A673 (cell line): ENCODE measurements around the gene CCDC71.

ENCODE experiments used
- CTCF ChIP-seq: fragments of 300-800, 200-600 bp; sonication (generic); conservative IDR thresholded peaks from 2 replicates; pipeline ENCODE4 v1.5.1; 2017; ENCODE audit warnings: low read depth, mild to moderate bottlenecking, antibody characterized with exemption, low read length, moderate library complexity, mixed read lengths
- EZH2 ChIP-seq: fragments of 200-600 bp; sonication (generic); IDR thresholded peaks from 2 replicates; pipeline ENCODE4 v1.6.1; 2017; ENCODE audit warnings: borderline replicate concordance, low read depth, mild to moderate bottlenecking, mixed read lengths, antibody characterized with exemption, low read length; ENCODE audit not compliant: poor library complexity, severe bottlenecking

DNA sequence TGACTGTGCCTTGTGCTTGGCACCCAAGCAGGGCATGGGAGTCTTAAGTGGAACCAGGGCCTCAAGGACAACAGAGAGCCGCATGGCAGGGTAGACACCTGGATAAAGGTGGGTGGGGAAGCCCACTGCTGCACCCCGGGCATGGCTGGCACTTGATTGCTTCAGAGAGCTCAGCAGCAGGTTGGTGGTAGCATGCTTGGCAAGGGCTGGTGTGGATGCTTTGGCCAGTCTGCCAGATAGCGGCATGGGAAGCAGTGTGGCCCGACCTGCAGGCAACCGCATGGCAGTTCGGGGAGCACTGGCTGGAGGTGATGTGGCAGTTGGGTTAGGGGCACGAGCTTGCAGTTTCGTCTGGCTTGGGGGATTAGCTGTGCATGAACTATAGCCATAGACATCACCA lies 2.5 kb downstream of the CCDC71 start:
- no peak for TF ChIP-seq CTCF
- no peak for TF ChIP-seq EZH2
